Right atrium auricular region (tissue), 2 donors: ENCODE data around the gene GIPC1. TPM values are rescaled to one million over a fixed set of nuclear protein-coding genes. Genes with fewer than 3 reads are reported as not detected.

ENCODE experiments used
- DNase-seq: peaks from one replicate; pipeline ENCODE4 v3.0.0-alpha.2; 2019; ENCODE audit warnings: low spot score
- H3K27ac ChIP-seq, 2 donors: fragments of 200-600 bp; sonication (generic); 1 replicate in 1 of 2; 2 replicates in 1 of 2; pipeline ENCODE4 v1.5.1; 2016 to 2019
- H3K27me3 ChIP-seq, 2 donors: fragments of 200-600 bp; sonication (generic); one replicate each; pipeline versions ENCODE4 v1.5.1 to v1.6.0; 2017 to 2019
- H3K36me3 ChIP-seq: fragments of 200-600 bp; sonication (generic); one replicate; pipeline ENCODE4 v1.5.1; 2016
- H3K4me1 ChIP-seq, 2 donors: fragments of 200-600 bp; sonication (generic); one replicate each; pipeline versions ENCODE4 v1.5.1 to v1.6.0; 2017 to 2019
- H3K4me3 ChIP-seq, 2 donors: fragments of 200-600 bp; sonication (generic); 1 replicate in 1 of 2; 2 replicates in 1 of 2; pipeline ENCODE4 v1.5.1; 2017 to 2019; ENCODE audit warnings: mild to moderate bottlenecking in 1 of 2, moderate library complexity in 1 of 2
- H3K9me3 ChIP-seq, 2 donors: fragments of 200-600 bp; sonication (generic); one replicate each; pipeline ENCODE4 v1.5.1; 2019
- total RNA-seq, 2 donors: library from RNA; depleted of rRNA; stranded (reverse); fragments of >200 nt; gene quantifications; one replicate each; pipeline ENCODE4 v1.1.0, GENCODE V29; 2016
- TF ChIP-seq, protein P1 (sequence below), 2 donors: fragments of 200-600 bp; sonication (generic); IDR thresholded peaks; one replicate each; pipeline ENCODE4 v1.5.1; 2019; ENCODE audit warnings: antibody characterized with exemption in 2 of 2

GIPC1 gene
- total RNA-seq, 2 donors from 2014 or later = 49.6 to 58.2 TPM

DNA sequence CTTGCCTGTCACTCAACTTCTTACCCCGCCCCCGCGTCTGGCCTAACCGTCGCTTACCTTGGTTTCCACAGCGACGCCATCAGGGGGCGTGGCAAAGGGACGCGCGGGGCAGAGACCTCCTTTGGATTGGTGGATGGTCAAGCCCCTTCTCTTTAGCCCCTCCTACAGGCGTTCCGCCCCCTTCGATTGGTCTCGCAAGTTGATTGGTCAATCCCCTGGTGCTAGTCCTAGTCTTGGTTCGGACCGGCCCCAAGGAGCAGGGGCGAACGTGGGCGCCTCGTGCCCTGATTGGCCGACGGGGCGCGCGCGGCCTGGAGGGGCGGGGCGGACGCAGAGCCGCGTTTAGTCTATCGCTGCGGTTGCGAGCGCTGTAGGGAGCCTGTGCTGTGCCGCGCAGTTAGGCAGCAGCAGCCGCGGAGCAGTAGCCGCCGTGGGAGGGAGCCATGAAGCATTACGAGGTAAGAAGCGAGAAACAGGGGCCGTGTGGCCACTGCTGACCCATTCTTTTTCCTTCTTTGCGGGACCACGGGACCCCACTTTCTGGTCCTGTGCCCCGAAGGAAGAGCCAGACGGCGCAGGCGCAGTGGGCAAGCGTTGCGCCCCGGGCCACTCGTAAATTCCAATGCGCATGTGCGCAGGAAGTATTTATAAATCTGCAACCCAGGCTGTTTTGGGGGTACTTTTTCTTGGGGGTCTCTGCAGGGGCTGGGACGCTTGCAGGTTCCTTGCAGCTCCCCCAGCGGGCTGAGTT lies 33.5 kb upstream of the GIPC1 start, which contains the start of gene TECR:
Gene TECR (plus strand): TSS at position 341 of the 751 bp plus-strand sequence. CDS start 103 bp downstream, at position 444.
- peak within 1 kb of the TSS; percentile 91 to 95 for H3K27ac ChIP-seq
- peaks cover 0 to 25% of the 10 kb centered on the region in 2 donors for H3K4me1 ChIP-seq
- peak within 1 kb of the TSS; percentile 48 to 72 for H3K4me3 ChIP-seq
- TF ChIP-seq, protein P1, sequence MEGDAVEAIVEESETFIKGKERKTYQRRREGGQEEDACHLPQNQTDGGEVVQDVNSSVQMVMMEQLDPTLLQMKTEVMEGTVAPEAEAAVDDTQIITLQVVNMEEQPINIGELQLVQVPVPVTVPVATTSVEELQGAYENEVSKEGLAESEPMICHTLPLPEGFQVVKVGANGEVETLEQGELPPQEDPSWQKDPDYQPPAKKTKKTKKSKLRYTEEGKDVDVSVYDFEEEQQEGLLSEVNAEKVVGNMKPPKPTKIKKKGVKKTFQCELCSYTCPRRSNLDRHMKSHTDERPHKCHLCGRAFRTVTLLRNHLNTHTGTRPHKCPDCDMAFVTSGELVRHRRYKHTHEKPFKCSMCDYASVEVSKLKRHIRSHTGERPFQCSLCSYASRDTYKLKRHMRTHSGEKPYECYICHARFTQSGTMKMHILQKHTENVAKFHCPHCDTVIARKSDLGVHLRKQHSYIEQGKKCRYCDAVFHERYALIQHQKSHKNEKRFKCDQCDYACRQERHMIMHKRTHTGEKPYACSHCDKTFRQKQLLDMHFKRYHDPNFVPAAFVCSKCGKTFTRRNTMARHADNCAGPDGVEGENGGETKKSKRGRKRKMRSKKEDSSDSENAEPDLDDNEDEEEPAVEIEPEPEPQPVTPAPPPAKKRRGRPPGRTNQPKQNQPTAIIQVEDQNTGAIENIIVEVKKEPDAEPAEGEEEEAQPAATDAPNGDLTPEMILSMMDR (IDR thresholded peaks at IDR 0.05) = no peak
- H3K36me3 ChIP-seq = no peaks in the 10 kb centered on the region
- H3K27me3 ChIP-seq = no peaks in the 10 kb centered on the region
- peak; percentile 100 for DNase-seq
- H3K9me3 ChIP-seq = no peaks in the 10 kb centered on the region

DNA sequence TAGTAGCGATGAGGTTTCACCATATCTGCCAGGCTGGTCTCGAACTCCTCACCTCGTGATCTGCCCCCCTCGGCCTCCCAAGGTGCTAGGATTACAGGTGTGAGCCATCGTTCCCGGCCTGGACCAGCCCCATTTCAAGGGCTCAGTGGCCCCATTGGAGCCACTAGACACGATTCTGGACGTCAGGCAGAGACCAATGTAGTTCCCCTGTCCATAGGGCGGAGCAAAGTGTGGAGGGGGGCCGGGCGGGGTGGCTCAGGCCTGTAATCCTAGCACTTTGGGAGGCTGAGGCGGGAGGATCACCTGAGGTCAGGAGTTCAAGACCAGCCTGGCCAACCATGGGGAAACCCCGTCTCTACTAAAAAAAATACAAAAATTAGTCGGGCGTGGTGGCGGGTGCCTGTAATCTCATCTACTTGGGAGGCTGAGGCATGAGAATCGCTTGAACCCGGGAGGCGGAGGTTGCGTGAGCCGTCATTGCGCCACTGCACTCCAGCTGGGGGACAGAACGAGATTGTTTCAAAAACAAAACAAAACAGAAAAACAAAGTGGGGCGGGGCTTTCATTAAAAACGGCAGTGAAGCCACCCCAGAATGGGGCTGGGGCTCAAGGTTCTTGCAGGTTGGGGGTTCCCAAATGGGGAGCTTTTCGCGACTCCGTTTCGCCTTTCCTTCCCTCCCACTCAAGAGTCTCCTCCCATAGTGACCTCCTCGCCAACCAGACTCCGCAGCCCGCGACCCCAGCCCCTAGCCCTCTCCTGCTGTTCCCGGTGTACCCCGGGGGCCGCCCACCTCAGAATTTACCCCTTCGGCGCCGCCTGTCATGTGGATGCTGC lies 32.7 kb upstream of the GIPC1 start:
- H3K4me1 ChIP-seq = peaks cover 0 to 25% of the 10 kb centered on the region in 2 donors
- no peak for DNase-seq

DNA sequence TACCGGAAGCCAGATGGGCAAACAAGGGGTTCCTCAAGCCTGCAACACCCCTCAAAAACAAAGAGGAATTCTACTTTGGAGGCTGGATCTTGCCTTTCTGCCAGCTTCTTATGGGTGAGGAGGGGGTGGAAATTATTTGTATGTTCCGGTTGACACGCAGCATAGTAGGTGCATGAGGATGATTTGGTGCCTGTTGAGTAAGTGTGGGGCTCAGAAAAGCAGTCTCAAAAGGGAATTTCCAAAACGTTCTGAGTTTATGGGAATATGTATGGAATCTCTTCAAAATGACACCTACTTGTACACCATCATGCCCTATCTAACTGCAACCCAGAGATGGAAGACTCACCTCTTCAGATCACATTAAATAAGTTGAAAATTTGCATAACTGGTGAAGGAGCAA lies 30.5 kb upstream of the GIPC1 start:
- peaks cover 0 to 17% of the 10 kb centered on the region in 2 donors for H3K4me1 ChIP-seq
- TF ChIP-seq, protein P1 (IDR thresholded peaks at IDR 0.05) = no peak
- no peaks in the 10 kb centered on the region for H3K9me3 ChIP-seq
- no peak overlapping the region for H3K27ac ChIP-seq
- DNase-seq = no peak
- H3K36me3 ChIP-seq = no peaks in the 10 kb centered on the region
- no peak overlapping the region for H3K4me3 ChIP-seq
- H3K27me3 ChIP-seq = no peaks in the 10 kb centered on the region

More for the DNA sequence above, 32.7 kb upstream of the GIPC1 start:
- Histone ChIP-seq H3K27me3 (no peaks in the 10 kb centered on the region), H3K4me3 (peak overlapping the region; percentile 40 to 72), H3K9me3 (no peaks in the 10 kb centered on the region), H3K36me3 (no peaks in the 10 kb centered on the region), H3K27ac (peak overlapping the region in 1 of 2 donors; percentile 95)
- TF ChIP-seq, protein P1 (IDR thresholded peaks at IDR 0.05) = no peak

DNA sequence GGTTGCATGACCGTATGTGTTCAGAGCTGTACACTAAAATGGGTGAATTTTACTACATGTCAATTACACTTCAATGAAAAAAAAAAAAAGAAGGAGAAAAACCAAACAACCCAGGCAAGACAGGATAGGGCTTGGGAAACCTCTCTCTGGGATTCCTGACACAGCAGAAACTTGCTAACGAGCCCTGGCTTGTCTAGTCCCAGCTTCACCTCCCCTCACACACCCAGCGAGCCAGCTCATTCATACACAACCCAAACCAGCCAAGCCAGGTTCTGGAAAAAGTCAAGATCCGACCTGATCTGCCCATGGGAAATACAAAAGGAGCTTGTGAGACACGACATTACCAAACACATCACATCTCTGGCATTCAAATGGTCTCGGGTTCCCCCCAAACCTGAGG lies 29.8 kb upstream of the GIPC1 start:
- Histone ChIP-seq H3K27ac (no peak overlapping the region), H3K9me3 (no peaks in the 10 kb centered on the region), H3K36me3 (no peaks in the 10 kb centered on the region), H3K27me3 (no peaks in the 10 kb centered on the region), H3K4me1 (peaks cover 0 to 13% of the 10 kb centered on the region in 2 donors), H3K4me3 (no peak overlapping the region)
- TF ChIP-seq, protein P1 (IDR thresholded peaks at IDR 0.05) = no peak
- DNase-seq = no peak

DNA sequence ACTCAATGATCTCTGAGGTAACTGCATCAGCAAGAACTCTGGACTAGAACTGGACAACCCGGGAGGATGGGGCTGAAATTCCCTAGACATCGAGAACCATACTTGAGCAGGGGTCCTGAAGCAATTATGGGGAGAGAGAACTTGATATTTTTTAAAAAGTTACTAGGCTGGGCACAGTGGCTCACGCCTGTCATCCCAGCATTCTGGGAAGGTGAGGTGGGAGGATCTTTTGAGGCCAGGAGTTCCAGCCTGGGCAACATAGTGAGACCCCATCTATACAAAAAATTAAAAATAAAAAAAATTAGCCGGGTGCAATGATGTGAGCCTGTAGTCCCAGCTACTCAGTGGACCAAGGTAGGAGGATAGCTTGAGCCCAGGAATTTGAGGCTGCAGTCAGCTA lies 24.6 kb upstream of the GIPC1 start:
- no peak overlapping the region for H3K27ac ChIP-seq
- H3K27me3 ChIP-seq = no peaks in the 10 kb centered on the region
- peaks cover 12% of the 10 kb centered on the region for H3K36me3 ChIP-seq
- TF ChIP-seq, protein P1 (IDR thresholded peaks at IDR 0.05) = no peak
- no peaks in the 10 kb centered on the region for H3K9me3 ChIP-seq
- H3K4me1 ChIP-seq = peaks cover 0 to 29% of the 10 kb centered on the region in 2 donors
- DNase-seq = no peak
- no peak overlapping the region for H3K4me3 ChIP-seq
